Vagina (tissue), 2 donors: ENCODE results near the gene CHRNB1. TPM values are rescaled to one million over a fixed set of nuclear protein-coding genes. Genes with fewer than 3 reads are reported as not detected.

Source experiments
- DNase-seq, 2 donors: peaks; one replicate each; pipeline ENCODE4 v3.0.0-alpha.2; 2017; ENCODE audit errors: extremely low spot score in 2 of 2
- H3K27ac ChIP-seq: fragments of 200-600 bp; sonication (generic); one replicate; pipeline ENCODE4 v1.5.1; 2019
- H3K27me3 ChIP-seq: fragments of 200-600 bp; sonication (generic); one replicate; pipeline ENCODE4 v1.5.1; 2019
- H3K36me3 ChIP-seq, 2 donors: fragments of 200-600 bp; sonication (generic); one replicate each; pipeline ENCODE4 v1.5.1; 2017 to 2019
- H3K4me1 ChIP-seq: fragments of 200-600 bp; sonication (generic); one replicate; pipeline ENCODE4 v1.5.1; 2019
- H3K4me3 ChIP-seq, 2 donors: fragments of 200-600 bp; sonication (generic); 1 replicate in 1 of 2; 2 replicates in 1 of 2; pipeline ENCODE4 v1.5.1; 2016 to 2019
- H3K9me3 ChIP-seq: fragments of 200-600 bp; sonication (generic); one replicate; pipeline ENCODE4 v1.5.1; 2019
- CTCF ChIP-seq, 3 experiments: fragments of 450-650 bp in 2 of 3; fragments of 200-600 bp in 1 of 3; sonication (generic) in 1 of 3; IDR thresholded peaks; one replicate each; pipeline ENCODE4 v1.5.1; 2017 to 2019; ENCODE audit warnings: antibody characterized with exemption in 3 of 3, mild to moderate bottlenecking in 2 of 3, moderate library complexity in 2 of 3
- POLR2A ChIP-seq, 2 donors: fragments of 450-650 bp; IDR thresholded peaks; one replicate each; pipeline ENCODE4 v1.6.1; 2017; ENCODE audit warnings: antibody characterized with exemption in 2 of 2, mild to moderate bottlenecking in 2 of 2, moderate library complexity in 2 of 2
- POLR2AphosphoS5 ChIP-seq, 2 donors: sonication (generic); formaldehyde crosslinking; IDR thresholded peaks; one replicate each; pipeline ENCODE4 v1.9.0; 2017; ENCODE audit warnings: antibody characterized with exemption in 2 of 2, mild to moderate bottlenecking in 2 of 2, low read depth in 1 of 2; ENCODE audit not compliant: insufficient read depth in 1 of 2
- intact Hi-C: fragments of 100-400 bp; cut with DNase I; formaldehyde crosslinking; loops from one replicate; pipeline ENCODE4 v1.15.1; 2023
- total RNA-seq: library from RNA; depleted of rRNA; stranded (reverse); fragments of >200 nt; gene quantifications from one replicate; pipeline ENCODE4 v1.2.3, GENCODE V29; 2016

The CHRNB1 gene
- total RNA-seq, 1 donor from 2014 or later = 5.9 TPM

- no peaks in the 10 kb centered on the region for H3K27me3 ChIP-seq
- H3K36me3 ChIP-seq = peaks cover 0 to 3% of the 10 kb centered on the region in 2 donors
- H3K27ac ChIP-seq = no peak overlapping the region
- H3K4me3 ChIP-seq = no peak overlapping the region
- intact Hi-C loops = no loop called here
- H3K9me3 ChIP-seq = no peaks in the 10 kb centered on the region
- DNase-seq = no peak
- peaks cover 88% of the 10 kb centered on the region for H3K4me1 ChIP-seq
- TF ChIP-seq CTCF (IDR thresholded peaks at IDR 0.05) (no peak), POLR2AphosphoS5 (IDR thresholded peaks at IDR 0.05; ENCODE audit: insufficient read depth in 1 of 2, low read depth in 1 of 2) (no peak), POLR2A (IDR thresholded peaks at IDR 0.05) (no peak)
Measured at GRCh38 chr17:7490144-7490543, 45.3 kb downstream of the CHRNB1 start.

DNA sequence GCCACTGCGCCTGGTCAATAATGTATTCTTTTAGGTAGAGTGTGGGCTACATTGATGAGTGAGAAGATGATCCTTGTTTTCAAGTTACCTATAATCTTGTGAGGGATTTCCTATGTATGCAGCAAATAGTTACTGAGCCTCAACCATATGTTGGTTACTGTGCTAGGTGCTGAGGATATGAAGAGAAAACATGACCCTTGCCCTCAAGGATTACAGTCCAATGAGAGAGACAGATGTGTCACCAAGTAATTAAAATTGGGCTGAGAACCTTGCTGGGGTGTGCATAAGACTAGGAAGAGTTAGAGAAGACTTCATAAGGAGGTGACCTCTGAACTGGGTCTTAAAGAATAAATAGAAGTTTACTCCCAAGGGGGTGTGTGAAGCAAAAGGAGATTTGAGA, 46.7 kb downstream of the CHRNB1 start:
- Histone ChIP-seq H3K27me3 (no peaks in the 10 kb centered on the region), H3K27ac (no peak overlapping the region), H3K36me3 (peaks cover 0 to 12% of the 10 kb centered on the region in 2 donors), H3K4me3 (no peak overlapping the region), H3K9me3 (no peaks in the 10 kb centered on the region), H3K4me1 (peaks cover 80% of the 10 kb centered on the region)
- intact Hi-C loops = no loop called here
- TF ChIP-seq CTCF (IDR thresholded peaks at IDR 0.05) (no peak), POLR2A (IDR thresholded peaks at IDR 0.05) (no peak), POLR2AphosphoS5 (IDR thresholded peaks at IDR 0.05; ENCODE audit: insufficient read depth in 1 of 2, low read depth in 1 of 2) (no peak)
- DNase-seq = no peak

DNA sequence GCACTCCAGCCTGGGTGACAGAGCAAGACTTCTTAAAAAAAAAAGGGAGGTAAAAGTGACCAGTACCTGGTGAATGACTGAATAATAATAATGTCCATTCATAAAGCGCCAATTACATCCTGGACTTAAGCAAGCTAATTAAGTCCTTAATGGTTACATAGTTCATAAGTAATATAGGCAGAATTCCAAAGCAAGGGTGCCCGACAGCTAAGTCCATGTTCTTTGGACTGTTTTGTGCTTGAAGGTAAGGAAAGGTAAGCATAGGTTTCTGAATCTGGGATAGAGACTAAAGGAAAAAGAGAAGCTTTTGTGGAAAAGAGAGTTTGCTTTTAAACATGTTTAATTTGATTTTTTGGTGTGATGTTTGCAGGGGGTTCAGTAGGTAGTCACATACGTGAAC, 49.1 kb downstream of the CHRNB1 start:
- no peak for TF ChIP-seq CTCF (IDR thresholded peaks at IDR 0.05)
- TF ChIP-seq POLR2AphosphoS5 (IDR thresholded peaks at IDR 0.05; ENCODE audit: insufficient read depth in 1 of 2, low read depth in 1 of 2) = no peak
- TF ChIP-seq POLR2A (IDR thresholded peaks at IDR 0.05) = no peak
- peaks cover 57% of the 10 kb centered on the region for H3K4me1 ChIP-seq
- intact Hi-C loops = no loop called here
- H3K9me3 ChIP-seq = no peaks in the 10 kb centered on the region
- no peaks in the 10 kb centered on the region for H3K27me3 ChIP-seq
- no peak overlapping the region for H3K4me3 ChIP-seq
- no peak overlapping the region for H3K27ac ChIP-seq
- no peak for DNase-seq
- H3K36me3 ChIP-seq = peaks cover 0 to 34% of the 10 kb centered on the region in 2 donors

DNA sequence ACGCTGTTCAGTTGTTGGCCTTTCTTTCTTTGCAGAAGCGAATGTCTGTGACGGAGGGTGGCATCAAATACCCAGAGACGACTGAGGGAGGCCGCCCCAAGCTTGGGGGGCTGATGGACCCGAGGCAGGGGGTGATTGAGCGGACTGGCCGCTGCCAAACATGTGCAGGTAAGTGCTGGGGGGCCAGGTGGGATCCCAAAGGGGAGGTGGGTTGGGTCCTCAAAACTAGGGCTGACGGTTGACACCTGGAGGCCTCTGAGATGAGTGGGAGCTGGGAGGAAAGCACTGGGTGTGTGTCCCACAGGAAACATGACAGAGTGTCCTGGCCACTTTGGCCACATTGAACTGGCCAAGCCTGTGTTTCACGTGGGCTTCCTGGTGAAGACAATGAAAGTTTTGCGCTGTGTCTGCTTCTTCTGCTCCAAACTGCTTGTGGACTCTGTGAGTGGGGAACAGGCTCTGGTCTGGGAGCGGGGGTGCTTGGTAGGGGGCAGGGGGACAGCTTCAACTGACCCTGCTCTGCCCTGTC, 51.1 kb downstream of the CHRNB1 start:
- Histone ChIP-seq H3K9me3 (no peaks in the 10 kb centered on the region), H3K27me3 (no peaks in the 10 kb centered on the region), H3K4me1 (peaks cover 37% of the 10 kb centered on the region), H3K27ac (peak overlapping the region; percentile 33), H3K4me3 (no peak overlapping the region), H3K36me3 (peaks cover 5 to 54% of the 10 kb centered on the region in 2 donors)
- TF ChIP-seq CTCF (IDR thresholded peaks at IDR 0.05) (no peak), POLR2A (IDR thresholded peaks at IDR 0.05) (no peak), POLR2AphosphoS5 (IDR thresholded peaks at IDR 0.05; ENCODE audit: insufficient read depth in 1 of 2, low read depth in 1 of 2) (no peak)
- DNase-seq = no peak
- intact Hi-C loops = no loop called here

DNA sequence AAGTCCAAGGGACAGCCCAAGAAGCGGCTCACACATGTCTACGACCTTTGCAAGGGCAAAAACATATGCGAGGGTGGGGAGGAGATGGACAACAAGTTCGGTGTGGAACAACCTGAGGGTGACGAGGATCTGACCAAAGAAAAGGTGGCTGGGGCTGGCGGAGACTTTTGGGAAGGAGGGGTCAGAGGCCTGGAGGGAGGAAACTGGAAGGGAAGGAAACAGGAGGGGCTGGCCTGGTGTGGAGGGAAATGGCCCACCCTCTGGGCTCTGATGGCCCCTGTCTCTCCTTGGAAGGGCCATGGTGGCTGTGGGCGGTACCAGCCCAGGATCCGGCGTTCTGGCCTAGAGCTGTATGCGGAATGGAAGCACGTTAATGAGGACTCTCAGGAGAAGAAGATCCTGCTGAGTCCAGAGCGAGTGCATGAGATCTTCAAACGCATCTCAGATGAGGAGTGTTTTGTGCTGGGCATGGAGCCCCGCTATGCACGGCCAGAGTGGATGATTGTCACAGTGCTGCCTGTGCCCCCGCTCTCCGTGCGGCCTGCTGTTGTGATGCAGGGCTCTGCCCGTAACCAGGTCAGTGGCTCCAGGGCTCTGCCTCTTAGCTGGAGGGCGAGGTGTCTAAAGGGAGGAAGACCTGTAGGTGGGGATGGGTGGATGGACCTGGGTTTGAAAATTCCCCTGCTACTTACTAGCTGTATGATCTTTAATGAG, 51.8 kb downstream of the CHRNB1 start:
- DNase-seq = no peak
- Histone ChIP-seq H3K9me3 (no peaks in the 10 kb centered on the region), H3K4me3 (no peak overlapping the region), H3K27me3 (no peaks in the 10 kb centered on the region), H3K4me1 (peaks cover 31% of the 10 kb centered on the region), H3K27ac (peak overlapping the region; percentile 33), H3K36me3 (peaks cover 5 to 61% of the 10 kb centered on the region in 2 donors)
- intact Hi-C loops = no loop called here
- TF ChIP-seq POLR2AphosphoS5 (IDR thresholded peaks at IDR 0.05; ENCODE audit: insufficient read depth in 1 of 2, low read depth in 1 of 2) = no peak
- TF ChIP-seq CTCF (IDR thresholded peaks at IDR 0.05) = no peak
- TF ChIP-seq POLR2A (IDR thresholded peaks at IDR 0.05) = no peak
